Breast epithelium (tissue), 3 donors: ENCODE measurements around the gene ZNF487.

Source experiments
- CTCF ChIP-seq, 3 donors: fragments of 450-650 bp; IDR thresholded peaks; one replicate each; pipeline ENCODE4 v1.5.1; 2016 to 2017; ENCODE audit warnings: antibody characterized with exemption in 3 of 3, mild to moderate bottlenecking in 3 of 3, moderate library complexity in 3 of 3
- POLR2A ChIP-seq: fragments of 450-650 bp; IDR thresholded peaks from one replicate; pipeline ENCODE4 v1.6.1; 2016; ENCODE audit warnings: antibody characterized with exemption, mild to moderate bottlenecking, moderate library complexity
- POLR2AphosphoS5 ChIP-seq, 3 donors: sonication (generic); formaldehyde crosslinking; IDR thresholded peaks; one replicate each; pipeline ENCODE4 v1.6.1; 2017; ENCODE audit warnings: antibody characterized with exemption in 3 of 3

- TF ChIP-seq POLR2A (no peak), CTCF (IDR thresholded peaks at IDR 0.05) (no peak), POLR2AphosphoS5 (IDR thresholded peaks at IDR 0.05) (no peak)
These were observed 25.4 kb upstream of the ZNF487 start for GRCh38 chr10:43411536-43411935.
